Endothelial cell of umbilical vein (primary cell): ENCODE measurements around the gene KDM4C. TPM values are rescaled to one million over a fixed set of nuclear protein-coding genes. Genes with fewer than 3 reads are reported as not detected.

Experiments used
- BruUV-seq: library from RNA; stranded (reverse); fragments of 400-500 nt; replicated peaks from 2 replicates; lab custom pipeline; 2021; lab: Mats Ljungman, UMichigan
- CTCF ChIA-PET: fragments of 300-600, 350-600 bp; sonication (Branson Sonifier 250); formaldehyde crosslinking; loops from one replicate; lab custom pipeline; 2021; ENCODE audit warnings: antibody characterized with exemption, inconsistent platforms; lab: Charles Lee
- POLR2A ChIA-PET: fragments of 300-600, 350-600 bp; sonication (Branson Sonifier 250); formaldehyde crosslinking; loops from one replicate; lab custom pipeline; 2021; ENCODE audit warnings: antibody characterized with exemption, inconsistent platforms; lab: Charles Lee
- DNase-seq: peaks from one replicate; pipeline ENCODE4 v3.0.0-alpha.2; 2011; ENCODE audit warnings: low read depth, low spot score
- FAIRE-seq: peaks from 2 replicates; lab custom pipeline; 2011; peaks lifted over from hg19 to GRCh38; lab: Jason Lieb, UNC
- H2AFZ ChIP-seq: 2 replicates; pipeline ENCODE4 v1.6.0; 2012; ENCODE audit warnings: low read depth, low read length, control low read depth, inconsistent platforms
- H3K27ac ChIP-seq: 2 replicates; pipeline ENCODE4 v1.5.1; 2011; ENCODE audit warnings: low read depth, mild to moderate bottlenecking, control low read depth, low read length, moderate library complexity; ENCODE audit not compliant: insufficient read depth
- H3K27me3 ChIP-seq, 2 experiments: 2 replicates each; pipeline versions ENCODE4 v1.6.0 to v1.6.1; 2011; ENCODE audit warnings: low read length in 2 of 2, mixed read lengths in 1 of 2; ENCODE audit not compliant: control insufficient read depth in 2 of 2, insufficient read depth in 2 of 2
- H3K36me3 ChIP-seq, 2 experiments: 2 replicates in 1 of 2; 3 replicates in 1 of 2; pipeline ENCODE4 v1.5.1; 2011; ENCODE audit warnings: low read length in 2 of 2, mild to moderate bottlenecking in 1 of 2, moderate library complexity in 1 of 2; ENCODE audit not compliant: control insufficient read depth in 2 of 2, insufficient read depth in 2 of 2; ENCODE audit errors: extremely low read depth in 1 of 2
- H3K4me1 ChIP-seq: 3 replicates; pipeline ENCODE4 v1.5.1; 2011; ENCODE audit warnings: mild to moderate bottlenecking, low read length; ENCODE audit not compliant: control insufficient read depth, insufficient read depth; ENCODE audit errors: extremely low read depth
- H3K4me2 ChIP-seq: 2 replicates; pipeline ENCODE4 v1.6.1; 2011; ENCODE audit warnings: low read length, control low read depth, mixed read lengths; ENCODE audit not compliant: insufficient read depth
- H3K4me3 ChIP-seq, 3 experiments: fragments of 200-600 bp in 1 of 3; sonication (generic), shearing (Covaris generic) in 1 of 3; replicated peaks in 1 of 3; 2 replicates each; pipeline ENCODE4 v1.5.1; 2011 to 2016; ENCODE audit warnings: control low read depth in 3 of 3, low read length in 3 of 3, mild to moderate bottlenecking in 2 of 3, inconsistent platforms in 1 of 3, low read depth in 1 of 3, moderate library complexity in 1 of 3; ENCODE audit not compliant: insufficient read depth in 1 of 3
- H3K79me2 ChIP-seq: 2 replicates; pipeline ENCODE4 v1.6.0; 2012; ENCODE audit warnings: low read length, inconsistent platforms; ENCODE audit not compliant: control insufficient read depth, insufficient read depth
- H3K9ac ChIP-seq: replicated peaks from 2 replicates; pipeline ENCODE3; 2011; ENCODE audit warnings: low read length, control low read depth; ENCODE audit not compliant: insufficient read depth; ENCODE audit errors: extremely low read depth
- H3K9me1 ChIP-seq: replicated peaks from 3 replicates; pipeline ENCODE4 v1.6.0; 2011; ENCODE audit warnings: mild to moderate bottlenecking, low read length; ENCODE audit not compliant: control insufficient read depth, insufficient read depth; ENCODE audit errors: extremely low read depth
- H3K9me3 ChIP-seq: replicated peaks from 2 replicates; pipeline ENCODE4 v1.5.1; 2012; ENCODE audit warnings: low read length, inconsistent platforms; ENCODE audit not compliant: control insufficient read depth, insufficient read depth
- H4K20me1 ChIP-seq: replicated peaks from 2 replicates; pipeline ENCODE3; 2011; ENCODE audit warnings: mild to moderate bottlenecking, low read length; ENCODE audit not compliant: control insufficient read depth, insufficient read depth; ENCODE audit errors: extremely low read depth
- CTCF ChIP-seq, 2 donors: IDR thresholded peaks; 1 replicate in 1 of 2; 2 replicates in 1 of 2; pipeline ENCODE4 v1.5.1; 2011; ENCODE audit warnings: low read length in 2 of 2, mild to moderate bottlenecking in 2 of 2, moderate library complexity in 2 of 2, control low read depth in 1 of 2, inconsistent platforms in 1 of 2, low read depth in 1 of 2; ENCODE audit not compliant: insufficient read depth in 1 of 2; ENCODE audit errors: extremely low read depth in 1 of 2
- EZH2 ChIP-seq: IDR thresholded peaks from 2 replicates; pipeline ENCODE4 v1.6.1; 2012; ENCODE audit warnings: borderline replicate concordance, low read depth, mild to moderate bottlenecking, moderate library complexity, low read length, inconsistent platforms; ENCODE audit not compliant: severe bottlenecking
- FOS ChIP-seq: IDR thresholded peaks from 2 replicates; pipeline ENCODE4 v1.6.1; 2011; ENCODE audit warnings: mild to moderate bottlenecking, low read length, moderate library complexity, borderline replicate concordance; ENCODE audit not compliant: insufficient read depth
- GATA2 ChIP-seq: IDR thresholded peaks from 2 replicates; pipeline ENCODE4 v1.7.0; 2011; ENCODE audit warnings: low read depth, mild to moderate bottlenecking, moderate library complexity, mixed read lengths, low read length; ENCODE audit not compliant: insufficient read length, insufficient read depth
- JUN ChIP-seq: IDR thresholded peaks from 2 replicates; pipeline ENCODE4 v1.6.1; 2011; ENCODE audit warnings: borderline replicate concordance, low read depth; ENCODE audit not compliant: insufficient read length, insufficient read depth
- MAX ChIP-seq: IDR thresholded peaks from 2 replicates; pipeline ENCODE4 v1.6.1; 2011; ENCODE audit not compliant: insufficient read depth, insufficient read length
- MYC ChIP-seq: IDR thresholded peaks from one replicate; pipeline ENCODE4 v1.6.1; 2011; ENCODE audit warnings: mild to moderate bottlenecking, low read depth, low read length
- POLR2A ChIP-seq: IDR thresholded peaks from 2 replicates; pipeline ENCODE4 v1.6.1; 2012; ENCODE audit warnings: low read depth, mild to moderate bottlenecking, control low read depth, low read length
- POLR2AphosphoS5 ChIP-seq: IDR thresholded peaks from 2 replicates; pipeline ENCODE4 v1.6.1; 2012; ENCODE audit warnings: low read depth, mild to moderate bottlenecking, control low read depth, low read length, moderate library complexity; ENCODE audit not compliant: insufficient read depth
- dilution Hi-C: fragments of 300-500 bp; cut with MboI; formaldehyde crosslinking; loops from one replicate; pipeline ENCODE4 v1.15.0; 2019; ENCODE audit warnings: low sequenced_read_pairs; ENCODE audit not compliant: extremely low pct_ligation_motif_present
- intact Hi-C: fragments of 100-400 bp; cut with micrococcal nuclease; formaldehyde crosslinking; loops from one replicate; pipeline ENCODE4 v1.10.0; 2022
- polyA plus RNA-seq, 4 experiments: library from polyadenylated mRNA; depleted of rRNA in 3 of 4; stranded (reverse) in 3 of 4; unstranded in 1 of 4; fragments of >200 nt; gene quantifications; 2 replicates each; pipeline versions ENCODE4 v1.2.1 to v1.2.3, GENCODE V29; 2011 to 2012; ENCODE audit warnings: missing spikeins in 1 of 4
- total RNA-seq: library from RNA; stranded (reverse); gene quantifications from 2 replicates; pipeline ENCODE4 v1.2.3, GENCODE V29; 2021

The KDM4C gene
- total and polyA plus RNA-seq, 2 donors (not counting 3 experiments of a cell fraction or from before 2014, with no cell fraction given), result 5.4 to 15.0 TPM

- intact Hi-C loops, result no loop called here
- CTCF ChIA-PET, result no interaction called here
- no peak for DNase-seq
These were observed 415.4 kb downstream of the KDM4C start for GRCh38 chr9:7173139-7173538.

GRCh38 chr9:7174301-7174700, 416.5 kb downstream of the KDM4C start:
- ChIA-PET POLR2A (no interaction called here), CTCF (interaction anchor here (1.1 to 1.4 kb wide), 2 partner anchors 11 to 19 kb away, joined by 3 to 4 read pairs; no protein-coding TSS in a partner anchor)
- Histone ChIP-seq H4K20me1 (no peaks in the 10 kb centered on the region), H3K9me3 (no peaks in the 10 kb centered on the region), H3K9ac (no peak overlapping the region), H3K4me2 (no peak overlapping the region), H3K9me1 (no peaks in the 10 kb centered on the region), H3K27ac (no peak overlapping the region), H3K4me1 (no peaks in the 10 kb centered on the region), H3K79me2 (no peaks in the 10 kb centered on the region), H2AFZ (no peak overlapping the region), H3K27me3 (no peaks in the 10 kb centered on the region), H3K36me3 (no peaks in the 10 kb centered on the region), H3K4me3 (no peak overlapping the region)
- no TSS peak for BruUV-seq
- dilution Hi-C loops, result no loop called here
- intact Hi-C loops, result no loop called here
- DNase-seq, result no peak
- TF ChIP-seq EZH2, result no peak
- TF ChIP-seq FOS, result no peak
- no peak for TF ChIP-seq CTCF (IDR thresholded peaks at IDR 0.05; ENCODE audit: extremely low read depth in 1 of 2, insufficient read depth in 1 of 2, low read depth in 1 of 2, low read length in 2 of 2)
- TF ChIP-seq GATA2, result no peak
- TF ChIP-seq MAX, result no peak
- TF ChIP-seq JUN, result no peak
- TF ChIP-seq POLR2A, result no peak
- no peak for TF ChIP-seq MYC
- no peak for TF ChIP-seq POLR2AphosphoS5
- no peak for FAIRE-seq

More at GRCh38 chr9:7173139-7173538, 415.4 kb downstream of the KDM4C start:
- H3K4me2 ChIP-seq, result no peak overlapping the region
- no peaks in the 10 kb centered on the region for H3K79me2 ChIP-seq
- dilution Hi-C loops, result no loop called here
- H3K4me3 ChIP-seq, result no peak overlapping the region
- H2AFZ ChIP-seq, result no peak overlapping the region
- no TSS peak for BruUV-seq
- H3K9me1 ChIP-seq, result no peaks in the 10 kb centered on the region
- no peaks in the 10 kb centered on the region for H3K36me3 ChIP-seq
- no peaks in the 10 kb centered on the region for H3K4me1 ChIP-seq
- TF ChIP-seq JUN, result no peak
- no peak for TF ChIP-seq EZH2
- H3K27ac ChIP-seq, result no peak overlapping the region
- no peaks in the 10 kb centered on the region for H3K27me3 ChIP-seq
- FAIRE-seq, result no peak
- H3K9me3 ChIP-seq, result no peaks in the 10 kb centered on the region
- no peaks in the 10 kb centered on the region for H4K20me1 ChIP-seq
- POLR2A ChIA-PET, result no interaction called here
- H3K9ac ChIP-seq, result no peak overlapping the region
